ENCODE measurements around the gene TNNT3.
"Not testable (repeated sequence)": the region's sequence is repeated elsewhere in the genome, so short reads cannot be mapped to it uniquely, and the experiment has no call there.

The TNNT3 gene

DNA sequence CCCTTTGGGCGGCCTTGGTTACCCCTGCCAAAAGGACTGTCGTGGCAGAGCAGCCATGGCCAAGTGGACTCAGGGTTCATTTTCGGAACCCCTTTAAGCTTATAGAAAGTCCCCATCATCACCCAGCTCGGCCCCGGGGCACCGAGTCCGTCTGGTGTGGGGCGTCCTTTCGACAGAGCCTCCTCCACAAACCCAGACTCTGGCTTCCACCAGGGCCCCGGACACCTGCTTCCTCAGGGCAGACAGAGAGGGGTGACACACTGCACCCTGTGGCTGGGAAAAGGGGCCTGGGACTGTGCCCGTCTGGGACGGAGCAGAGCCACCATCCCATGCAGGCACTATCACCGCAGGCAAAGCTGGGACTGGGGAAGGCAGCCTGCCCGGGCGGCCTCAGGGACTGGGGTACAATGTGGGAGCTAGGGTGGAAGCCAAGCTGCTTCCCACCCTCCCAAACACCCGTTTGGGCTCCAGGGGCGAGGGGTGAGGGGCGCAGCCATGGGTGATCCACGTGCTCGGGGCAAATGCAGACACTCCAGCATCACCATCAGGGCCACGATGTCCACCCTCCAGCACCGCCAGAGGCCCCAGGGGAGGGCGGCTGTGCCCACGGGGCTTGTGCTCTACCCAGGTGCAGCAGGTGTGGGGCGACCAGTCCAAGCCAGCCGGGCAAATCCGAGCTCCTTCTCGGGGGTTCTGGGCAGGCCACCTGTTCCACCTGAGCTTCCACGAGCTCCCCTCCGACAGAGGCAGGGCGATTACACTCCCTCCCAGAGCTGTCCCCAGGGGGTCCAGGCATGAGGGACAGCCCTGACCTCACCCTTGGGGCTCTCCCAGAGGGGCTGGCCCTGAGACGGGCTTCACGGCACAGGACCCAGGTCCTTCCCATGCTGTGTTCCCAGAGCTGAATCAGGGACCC is 15.9 kb downstream of the TNNT3 start:
- DNase-seq (ENCODE audit: low spot score), result no peak

GRCh38 chr11:1936072-1936780 is 16.7 kb downstream of the TNNT3 start:
- no peak for DNase-seq (ENCODE audit: low spot score)

DNA sequence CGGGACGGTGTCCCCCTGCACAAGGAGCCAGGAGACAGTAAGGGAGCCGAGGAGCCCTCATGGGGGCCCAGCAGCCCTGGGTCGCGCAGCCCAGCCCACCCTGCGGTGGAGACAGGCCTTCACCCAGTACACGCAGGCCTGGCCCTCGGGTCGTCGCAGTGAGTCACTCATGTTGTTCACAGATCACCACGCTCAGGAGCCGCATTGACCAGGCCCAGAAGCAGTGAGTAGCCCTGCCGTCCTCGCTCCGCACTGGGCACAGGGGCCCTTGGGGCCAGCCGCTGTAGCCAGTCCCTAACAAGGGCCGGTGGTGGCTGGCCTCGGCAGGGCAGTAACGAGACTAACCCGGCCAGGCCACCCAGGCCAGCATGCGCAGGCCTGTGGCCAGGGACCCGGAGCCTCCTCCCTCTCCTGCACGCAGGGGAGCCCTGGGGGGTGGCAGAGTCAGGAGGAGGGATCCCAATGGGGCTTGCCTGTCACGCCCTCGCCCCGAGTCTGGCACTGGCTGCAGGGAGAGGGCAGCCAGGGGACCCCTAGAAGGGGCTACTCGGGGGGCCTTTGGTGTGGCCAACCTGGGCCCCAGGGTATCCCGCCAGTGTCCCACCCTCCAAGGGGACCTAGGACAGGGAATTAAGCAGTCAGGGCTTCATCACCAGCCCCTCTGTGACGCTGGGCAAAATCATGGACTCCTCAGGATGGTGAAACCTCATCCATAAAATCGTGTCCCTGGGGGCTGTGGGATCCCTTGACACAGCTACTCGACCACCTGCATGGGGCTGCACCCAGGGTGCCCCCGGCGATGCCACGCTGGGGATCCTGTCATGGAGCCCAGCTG is 17.5 kb downstream of the TNNT3 start:
- no peak for DNase-seq (ENCODE audit: low spot score)

DNA sequence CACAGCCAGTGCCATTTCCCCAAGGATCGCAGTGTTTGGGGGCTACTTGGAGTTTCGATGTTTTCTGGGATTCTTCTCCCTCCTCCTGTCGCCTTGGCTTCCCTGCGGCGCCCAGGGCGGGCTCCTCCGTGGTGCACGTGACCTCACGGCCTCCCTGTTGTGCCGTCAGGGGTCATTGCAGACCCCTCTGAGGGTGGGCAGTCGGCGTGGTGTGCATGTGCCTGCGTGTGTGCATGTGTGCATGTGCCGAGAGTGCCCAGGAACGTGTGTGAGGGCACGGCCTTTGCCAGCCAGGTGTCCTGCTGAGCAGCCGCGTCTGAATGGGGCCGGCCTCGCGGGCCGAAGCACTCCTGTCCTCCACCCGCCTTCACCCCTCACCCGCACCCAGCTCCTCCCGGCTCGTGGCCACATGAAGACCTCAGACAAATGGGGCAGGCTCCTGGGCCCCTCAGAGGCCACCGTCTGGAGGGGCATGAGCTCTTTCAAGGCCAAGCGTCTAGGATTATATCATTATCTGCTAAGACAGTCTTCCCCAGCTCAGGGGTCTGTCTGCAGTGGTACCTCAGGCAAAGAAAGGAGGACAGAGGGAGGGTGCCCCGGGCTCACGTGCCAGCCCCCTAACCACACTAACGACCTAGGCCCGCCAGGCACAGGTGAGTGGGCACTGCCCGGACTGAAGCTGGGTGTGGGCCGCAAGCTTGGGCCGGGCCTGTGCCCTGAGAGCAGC is 18.3 kb downstream of the TNNT3 start:
- DNase-seq (ENCODE audit: low spot score), result no peak

- DNase-seq (ENCODE audit: low spot score), result no peak
Observed at GRCh38 chr11:1938343-1939005, 19.0 kb downstream of the TNNT3 start.

DNA sequence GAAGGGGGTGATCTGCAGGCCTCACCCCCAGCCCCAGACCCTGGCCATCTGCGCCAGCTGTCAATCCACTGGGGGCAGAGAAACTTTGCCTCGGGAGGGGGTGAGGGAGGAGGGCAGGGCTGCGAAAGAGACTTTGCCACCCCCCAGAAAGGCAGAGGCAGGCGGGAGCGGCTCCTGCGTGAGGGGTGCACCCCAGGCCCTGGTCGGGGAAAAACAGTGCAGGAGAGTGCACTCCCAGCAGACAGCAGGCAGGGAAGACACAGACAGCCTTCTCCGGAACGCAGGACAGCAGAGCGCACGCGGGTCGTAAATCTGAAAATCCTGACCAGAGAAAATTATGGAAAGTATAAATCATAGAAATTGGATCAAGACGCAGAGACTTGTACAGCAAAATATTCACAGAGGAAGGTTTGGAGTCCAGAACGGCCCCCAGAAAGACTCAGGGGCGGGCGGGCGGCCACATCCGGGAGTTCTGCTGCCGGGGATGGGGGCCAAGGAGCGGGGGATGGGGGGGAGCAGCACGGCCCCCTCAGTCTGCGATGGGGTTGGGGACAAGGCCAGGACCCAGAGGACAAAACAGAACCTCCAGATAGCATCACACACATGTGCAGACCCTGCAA is 19.6 kb downstream of the TNNT3 start:
- no peak for DNase-seq (ENCODE audit: low spot score)

DNA sequence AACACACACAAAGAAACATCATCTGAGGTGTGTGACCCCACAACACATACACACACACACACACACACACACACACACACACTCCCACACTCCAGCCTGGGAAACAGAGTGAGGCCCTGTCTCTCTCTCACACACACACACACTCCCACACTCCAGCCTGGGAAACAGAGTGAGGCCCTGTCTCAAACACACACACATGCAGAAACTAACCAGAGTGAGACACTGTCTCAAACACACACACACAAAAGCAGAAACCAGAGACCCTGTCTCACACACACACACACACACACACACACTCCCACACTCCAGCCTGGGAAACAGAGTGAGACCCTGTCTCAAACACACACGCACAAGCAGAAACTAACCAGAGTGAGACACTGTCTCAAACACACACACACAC is 20.3 kb downstream of the TNNT3 start:
- DNase-seq (ENCODE audit: low spot score), result not testable (repeated sequence)

- no peak for DNase-seq (ENCODE audit: low spot score)
Observed at GRCh38 chr11:1942558-1943260, 23.2 kb downstream of the TNNT3 start.

DNA sequence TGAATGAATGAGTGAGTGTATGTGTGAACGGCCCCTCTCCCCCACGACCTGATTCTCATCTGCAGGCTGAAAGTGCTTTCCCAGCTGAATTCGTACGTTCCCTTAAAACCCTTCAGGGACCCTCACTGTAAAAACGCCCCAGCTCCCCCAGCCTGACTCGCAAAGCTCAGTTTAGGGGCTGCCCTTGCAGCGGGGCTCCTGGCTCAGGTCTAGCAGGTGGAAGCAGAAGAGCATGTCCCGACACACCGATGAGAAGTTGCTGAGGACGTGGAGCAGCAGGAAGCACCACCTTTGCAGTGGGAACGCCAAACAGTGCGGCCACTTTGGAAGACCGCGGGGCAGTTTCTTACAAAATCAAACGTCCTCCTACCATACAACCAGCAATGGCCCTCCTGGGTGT is 24.1 kb downstream of the TNNT3 start:
- no peak for DNase-seq (ENCODE audit: low spot score)

GRCh38 chr11:1943977-1944376 is 24.5 kb downstream of the TNNT3 start:
- no peak for DNase-seq (ENCODE audit: low spot score)

- DNase-seq (ENCODE audit: low spot score), result no peak
Observed at GRCh38 chr11:1946812-1947484, 27.4 kb downstream of the TNNT3 start, which contains the start of gene MRPL23. MRPL23 (plus strand) TSS chr11:1947332; CDS start chr11:1947363, 31 bp downstream.

GRCh38 chr11:1947592-1948237 is 28.2 kb downstream of the TNNT3 start:
- no peak for DNase-seq (ENCODE audit: low spot score)

GRCh38 chr11:1948389-1948788 is 28.9 kb downstream of the TNNT3 start:
- DNase-seq (ENCODE audit: low spot score), result no peak

GRCh38 chr11:1949302-1949701 is 29.8 kb downstream of the TNNT3 start:
- no peak for DNase-seq (ENCODE audit: low spot score)

DNA sequence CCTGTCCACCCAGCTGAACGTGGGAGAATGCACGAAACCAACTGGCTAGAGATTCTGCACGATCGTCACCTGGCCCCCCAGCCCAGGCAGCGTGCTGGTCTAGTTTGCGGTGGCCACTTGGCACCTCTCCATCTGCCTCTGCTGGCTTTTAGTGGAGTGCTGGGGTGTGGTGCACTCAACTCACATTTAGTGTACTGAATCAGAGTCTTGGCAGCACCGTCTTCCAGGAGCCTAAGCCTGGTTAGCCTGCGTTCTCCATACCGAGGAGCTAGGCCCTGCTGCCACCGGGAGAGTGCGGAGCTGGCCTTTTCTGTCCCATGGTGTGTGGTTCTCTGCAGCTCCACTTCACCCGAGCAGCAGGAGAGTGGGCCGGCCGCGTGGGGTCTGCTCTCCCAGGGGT is 30.4 kb downstream of the TNNT3 start:
- DNase-seq (ENCODE audit: low spot score), result no peak

DNA sequence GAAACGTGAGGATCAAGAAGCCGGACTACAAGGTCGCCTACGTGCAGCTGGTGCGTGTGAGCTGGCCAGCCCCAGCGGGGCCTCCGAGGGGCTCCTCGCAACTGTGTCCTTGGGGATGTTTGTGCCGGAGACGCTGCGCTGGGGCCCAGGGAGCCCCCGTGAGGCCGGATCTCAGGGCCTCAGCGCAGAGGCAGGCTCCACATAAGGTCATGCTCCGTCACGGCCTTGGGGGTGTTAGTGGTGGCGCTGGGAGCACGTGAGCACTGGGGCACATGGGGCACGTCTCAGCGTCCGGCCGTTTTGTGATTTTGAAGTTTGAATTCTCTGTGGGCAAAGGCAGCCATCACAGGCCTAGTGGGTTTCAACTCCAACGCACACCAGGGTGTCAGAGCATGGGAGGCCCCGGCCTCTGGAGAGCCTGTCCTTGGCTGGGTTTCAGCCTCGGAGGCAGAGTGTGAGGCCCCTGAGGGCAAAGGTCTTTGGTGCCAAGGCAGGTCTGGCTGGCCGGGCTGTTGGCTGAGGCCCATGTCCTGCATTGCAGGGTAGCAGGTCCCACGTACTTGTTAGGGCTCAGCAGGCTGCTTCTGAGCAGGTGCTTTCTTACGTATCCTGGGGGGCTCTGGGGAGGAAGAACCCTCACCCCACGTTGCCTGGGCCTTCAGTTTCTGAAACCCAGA is 33.4 kb downstream of the TNNT3 start:
- DNase-seq (ENCODE audit: low spot score), result no peak

- no peak for DNase-seq (ENCODE audit: low spot score)
Observed at GRCh38 chr11:1953489-1954266, 34.2 kb downstream of the TNNT3 start.
